ENCODE measurements around the gene RPS6KA1.
"Not testable (repeated sequence)": the region's sequence is repeated elsewhere in the genome, so short reads cannot be mapped to it uniquely, and the experiment has no call there.

RPS6KA1 gene

GRCh38 chr1:26579681-26580111, 50.1 kb downstream of the RPS6KA1 start:
- no peak overlapping the region for H3K4me3 ChIP-seq (ENCODE audit: low read depth, low read length)
- no peak for TF ChIP-seq CTCF (IDR thresholded peaks at IDR 0.05; ENCODE audit: low read depth, low read length)

- no peak for TF ChIP-seq CTCF (IDR thresholded peaks at IDR 0.05; ENCODE audit: low read depth, low read length)
- H3K4me3 ChIP-seq (ENCODE audit: low read depth, low read length) = no peak overlapping the region
These were observed 50.6 kb downstream of the RPS6KA1 start for GRCh38 chr1:26580116-26580515.

GRCh38 chr1:26581287-26581651, 51.7 kb downstream of the RPS6KA1 start:
- no peak overlapping the region for H3K4me3 ChIP-seq (ENCODE audit: low read depth, low read length)
- no peak for TF ChIP-seq CTCF (IDR thresholded peaks at IDR 0.05; ENCODE audit: low read depth, low read length)

GRCh38 chr1:26582053-26582835, 52.7 kb downstream of the RPS6KA1 start:
- H3K4me3 ChIP-seq (ENCODE audit: low read depth, low read length) = no peak overlapping the region
- no peak for TF ChIP-seq CTCF (IDR thresholded peaks at IDR 0.05; ENCODE audit: low read depth, low read length)

GRCh38 chr1:26582836-26583460, 53.4 kb downstream of the RPS6KA1 start:
- no peak overlapping the region for H3K4me3 ChIP-seq (ENCODE audit: low read depth, low read length)
- no peak for TF ChIP-seq CTCF (IDR thresholded peaks at IDR 0.05; ENCODE audit: low read depth, low read length)

- TF ChIP-seq CTCF (IDR thresholded peaks at IDR 0.05; ENCODE audit: low read depth, low read length) = no peak
- no peak overlapping the region for H3K4me3 ChIP-seq (ENCODE audit: low read depth, low read length)
These were observed 54.3 kb downstream of the RPS6KA1 start for GRCh38 chr1:26583646-26584485.

GRCh38 chr1:26584588-26584987, 55.0 kb downstream of the RPS6KA1 start:
- H3K4me3 ChIP-seq (ENCODE audit: low read depth, low read length) = not testable (repeated sequence)
